ENCODE results near the gene ARPC1B. TPM values are rescaled to one million over a fixed set of nuclear protein-coding genes. Genes with fewer than 3 reads are reported as not detected.
"Not testable (repeated sequence)": the region's sequence is repeated elsewhere in the genome, so short reads cannot be mapped to it uniquely, and the experiment has no call there.

ARPC1B gene
- polyA plus RNA-seq, 1 donor, result 73.1 TPM

- Histone ChIP-seq H3K4me1 (ENCODE audit: control insufficient read depth, insufficient read depth, low read length) (peaks cover 4% of the 10 kb centered on the region), H3K36me3 (ENCODE audit: control insufficient read depth, insufficient read depth, low read length) (peaks cover 42% of the 10 kb centered on the region), H3K27ac (ENCODE audit: low read length) (no peak overlapping the region), H3K27me3 (ENCODE audit: control insufficient read depth, insufficient read depth, low read length) (no peaks in the 10 kb centered on the region), H3K4me3 (ENCODE audit: low read length) (peak overlapping the region; percentile 90), H3K9me3 (ENCODE audit: control insufficient read depth, low read depth, low read length) (no peaks in the 10 kb centered on the region)
- WGBS (ENCODE audit: insufficient coverage, low lambda C conversion rate), result 60% methylated on average over 1 of the region's 3 CpGs
- no peak for DNase-seq
Measured at GRCh38 chr7:99409806-99410205, 35.3 kb downstream of the ARPC1B start.

DNA sequence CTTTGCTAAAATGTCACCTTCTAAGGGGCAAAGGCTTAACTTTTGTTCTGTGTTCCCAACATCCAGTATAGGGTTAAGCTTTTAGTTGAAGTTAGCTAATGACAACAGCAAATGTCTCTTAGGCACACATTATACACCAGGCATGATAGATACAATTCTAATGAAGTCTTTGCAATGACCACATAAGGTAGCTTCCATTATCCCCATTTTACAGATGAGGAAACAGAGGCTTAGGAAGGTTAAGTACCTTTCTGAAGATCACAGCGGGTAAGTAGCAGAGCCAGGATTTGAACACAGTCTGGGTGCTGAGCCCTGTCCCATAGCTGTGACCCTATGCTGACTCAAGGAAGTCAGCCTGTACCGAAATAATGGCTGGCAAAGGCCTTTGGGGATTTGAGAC, 36.1 kb downstream of the ARPC1B start:
- DNase-seq, result no peak
- Histone ChIP-seq H3K36me3 (ENCODE audit: control insufficient read depth, insufficient read depth, low read length) (peaks cover 46% of the 10 kb centered on the region), H3K4me1 (ENCODE audit: control insufficient read depth, insufficient read depth, low read length) (peaks cover 4% of the 10 kb centered on the region), H3K4me3 (ENCODE audit: low read length) (no peak overlapping the region), H3K27ac (ENCODE audit: low read length) (no peak overlapping the region), H3K9me3 (ENCODE audit: control insufficient read depth, low read depth, low read length) (no peaks in the 10 kb centered on the region), H3K27me3 (ENCODE audit: control insufficient read depth, insufficient read depth, low read length) (no peaks in the 10 kb centered on the region)
- WGBS (ENCODE audit: insufficient coverage, low lambda C conversion rate), result no CpG with 5 or more reads among the region's 2 CpGs

DNA sequence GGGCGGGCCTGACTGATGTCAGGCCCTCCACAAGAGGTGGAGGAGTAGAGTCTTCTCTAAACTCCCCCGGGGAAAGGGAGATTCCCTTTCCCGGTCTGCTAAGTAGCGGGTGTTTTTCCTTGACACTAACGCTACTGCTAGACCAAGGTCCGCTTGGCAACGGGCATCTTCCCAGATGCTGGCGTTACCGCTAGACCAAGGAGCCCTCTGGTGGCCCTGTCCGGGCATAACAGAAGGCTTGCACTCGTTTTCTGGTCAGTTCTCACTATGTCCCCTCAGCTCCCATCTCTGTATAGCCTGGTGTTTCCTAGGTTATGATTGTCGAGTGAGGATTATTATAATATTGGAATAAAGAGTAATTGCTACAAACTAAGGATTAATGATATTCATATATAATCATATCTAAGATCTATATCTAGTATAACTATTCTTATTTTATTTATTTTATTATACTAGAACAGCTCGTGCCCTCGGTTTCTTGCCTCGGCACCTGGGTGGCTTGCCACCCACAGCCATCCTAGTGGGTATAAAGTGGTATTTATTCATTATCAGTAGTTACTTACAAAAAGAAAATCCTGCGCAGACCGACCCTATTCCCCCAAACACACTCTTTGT, 41.1 kb downstream of the ARPC1B start:
- not testable (repeated sequence) for H3K9me3 ChIP-seq (ENCODE audit: control insufficient read depth, low read depth, low read length); H3K4me3 ChIP-seq (ENCODE audit: low read length); H3K27me3 ChIP-seq (ENCODE audit: control insufficient read depth, insufficient read depth, low read length); H3K27ac ChIP-seq (ENCODE audit: low read length); H3K4me1 ChIP-seq (ENCODE audit: control insufficient read depth, insufficient read depth, low read length)
- H3K36me3 ChIP-seq (ENCODE audit: control insufficient read depth, insufficient read depth, low read length), result peaks cover 89% of the 10 kb centered on the region
- peak in 1 of 2 donors; percentile 23 for DNase-seq
- no CpG with 5 or more reads among the region's 17 CpGs for WGBS (ENCODE audit: insufficient coverage, low lambda C conversion rate)

- Histone ChIP-seq H3K9me3 (ENCODE audit: control insufficient read depth, low read depth, low read length) (no peaks in the 10 kb centered on the region), H3K36me3 (ENCODE audit: control insufficient read depth, insufficient read depth, low read length) (peaks cover 85% of the 10 kb centered on the region), H3K27ac (ENCODE audit: low read length) (no peak overlapping the region), H3K4me3 (ENCODE audit: low read length) (no peak overlapping the region), H3K4me1 (ENCODE audit: control insufficient read depth, insufficient read depth, low read length) (no peaks in the 10 kb centered on the region), H3K27me3 (ENCODE audit: control insufficient read depth, insufficient read depth, low read length) (no peaks in the 10 kb centered on the region)
- DNase-seq, result no peak
- WGBS (ENCODE audit: insufficient coverage, low lambda C conversion rate), result no CpG with 5 or more reads among the region's 9 CpGs
Measured at GRCh38 chr7:99418260-99418659, 43.7 kb downstream of the ARPC1B start.

- Histone ChIP-seq H3K4me3 (ENCODE audit: low read length) (no peak overlapping the region), H3K27ac (ENCODE audit: low read length) (no peak overlapping the region), H3K36me3 (ENCODE audit: control insufficient read depth, insufficient read depth, low read length) (peaks cover 86% of the 10 kb centered on the region), H3K4me1 (ENCODE audit: control insufficient read depth, insufficient read depth, low read length) (no peaks in the 10 kb centered on the region), H3K27me3 (ENCODE audit: control insufficient read depth, insufficient read depth, low read length) (no peaks in the 10 kb centered on the region), H3K9me3 (ENCODE audit: control insufficient read depth, low read depth, low read length) (no peaks in the 10 kb centered on the region)
- WGBS (ENCODE audit: insufficient coverage, low lambda C conversion rate), result no CpG with 5 or more reads among the region's 29 CpGs
- DNase-seq, result no peak
Measured at GRCh38 chr7:99419323-99420021, 44.9 kb downstream of the ARPC1B start.

- WGBS (ENCODE audit: insufficient coverage, low lambda C conversion rate), result no CpG with 5 or more reads among the region's 5 CpGs
- Histone ChIP-seq H3K4me1 (ENCODE audit: control insufficient read depth, insufficient read depth, low read length) (no peaks in the 10 kb centered on the region), H3K9me3 (ENCODE audit: control insufficient read depth, low read depth, low read length) (peaks cover 2% of the 10 kb centered on the region), H3K27ac (ENCODE audit: low read length) (no peak overlapping the region), H3K27me3 (ENCODE audit: control insufficient read depth, insufficient read depth, low read length) (no peaks in the 10 kb centered on the region), H3K36me3 (ENCODE audit: control insufficient read depth, insufficient read depth, low read length) (peaks cover 86% of the 10 kb centered on the region), H3K4me3 (ENCODE audit: low read length) (no peak overlapping the region)
- DNase-seq, result no peak
Measured at GRCh38 chr7:99420213-99420612, 45.7 kb downstream of the ARPC1B start.

GRCh38 chr7:99420986-99421385, 46.5 kb downstream of the ARPC1B start:
- no peak overlapping the region for H3K4me3 ChIP-seq (ENCODE audit: low read length)
- H3K36me3 ChIP-seq (ENCODE audit: control insufficient read depth, insufficient read depth, low read length), result peaks cover 86% of the 10 kb centered on the region
- no peaks in the 10 kb centered on the region for H3K27me3 ChIP-seq (ENCODE audit: control insufficient read depth, insufficient read depth, low read length)
- WGBS (ENCODE audit: insufficient coverage, low lambda C conversion rate), result no CpG with 5 or more reads among the region's 7 CpGs
- DNase-seq, result no peak
- peaks cover 3% of the 10 kb centered on the region for H3K9me3 ChIP-seq (ENCODE audit: control insufficient read depth, low read depth, low read length)
- H3K27ac ChIP-seq (ENCODE audit: low read length), result no peak overlapping the region
- no peaks in the 10 kb centered on the region for H3K4me1 ChIP-seq (ENCODE audit: control insufficient read depth, insufficient read depth, low read length)

- peaks cover 3% of the 10 kb centered on the region for H3K9me3 ChIP-seq (ENCODE audit: control insufficient read depth, low read depth, low read length)
- peaks cover 78% of the 10 kb centered on the region for H3K36me3 ChIP-seq (ENCODE audit: control insufficient read depth, insufficient read depth, low read length)
- WGBS (ENCODE audit: insufficient coverage, low lambda C conversion rate), result no CpG with 5 or more reads among the region's 11 CpGs
- no peaks in the 10 kb centered on the region for H3K4me1 ChIP-seq (ENCODE audit: control insufficient read depth, insufficient read depth, low read length)
- H3K27ac ChIP-seq (ENCODE audit: low read length), result peak overlapping the region; percentile 12
- no peaks in the 10 kb centered on the region for H3K27me3 ChIP-seq (ENCODE audit: control insufficient read depth, insufficient read depth, low read length)
- DNase-seq, result no peak
- no peak overlapping the region for H3K4me3 ChIP-seq (ENCODE audit: low read length)
Measured at GRCh38 chr7:99422186-99422585, 47.7 kb downstream of the ARPC1B start.

GRCh38 chr7:99422625-99423024, 48.1 kb downstream of the ARPC1B start:
- no peak overlapping the region for H3K4me3 ChIP-seq (ENCODE audit: low read length)
- no peak overlapping the region for H3K27ac ChIP-seq (ENCODE audit: low read length)
- H3K9me3 ChIP-seq (ENCODE audit: control insufficient read depth, low read depth, low read length), result peaks cover 3% of the 10 kb centered on the region
- peaks cover 73% of the 10 kb centered on the region for H3K36me3 ChIP-seq (ENCODE audit: control insufficient read depth, insufficient read depth, low read length)
- H3K4me1 ChIP-seq (ENCODE audit: control insufficient read depth, insufficient read depth, low read length), result no peaks in the 10 kb centered on the region
- no CpG with 5 or more reads among the region's 5 CpGs for WGBS (ENCODE audit: insufficient coverage, low lambda C conversion rate)
- no peaks in the 10 kb centered on the region for H3K27me3 ChIP-seq (ENCODE audit: control insufficient read depth, insufficient read depth, low read length)
- peak in 1 of 2 donors; percentile 48 for DNase-seq

DNA sequence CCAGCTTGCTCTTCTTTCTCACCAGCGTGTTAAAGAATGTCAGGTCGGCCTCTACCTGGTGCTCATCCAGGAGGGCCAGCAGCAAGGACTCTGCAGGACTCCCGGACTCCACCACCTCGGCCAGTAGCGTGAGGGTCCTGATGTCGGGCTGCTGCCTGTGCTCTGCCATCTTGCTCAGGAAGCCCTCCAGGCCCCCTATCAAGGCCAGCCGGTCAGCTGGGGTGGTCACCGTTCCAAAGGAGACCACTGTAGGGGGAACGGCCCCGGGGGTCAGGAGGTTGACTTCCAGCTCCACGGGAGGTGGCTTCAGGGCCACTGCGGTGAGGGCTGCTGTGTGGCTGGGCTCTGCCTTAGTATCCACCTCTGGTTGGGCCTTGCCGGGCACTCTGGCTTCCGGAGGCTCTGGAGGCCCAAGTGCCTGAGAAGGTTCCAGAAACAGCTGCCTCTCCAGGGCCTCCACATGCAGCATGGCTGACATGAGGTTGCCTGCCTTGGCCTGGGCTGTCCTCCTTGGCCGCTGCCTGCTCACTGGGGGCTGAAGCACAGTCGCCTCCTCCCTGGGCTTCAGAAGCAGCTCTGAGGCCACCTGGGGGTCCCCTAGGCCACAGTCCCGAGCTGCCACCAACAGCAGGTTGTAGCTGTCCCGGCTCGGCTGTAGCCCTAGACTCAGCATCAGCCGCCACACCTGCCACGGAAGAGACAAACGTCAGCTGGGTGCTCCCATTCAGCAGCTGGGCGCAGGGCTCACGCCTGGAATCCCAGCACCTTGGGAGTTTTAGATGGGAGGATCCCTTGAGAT, 50.6 kb downstream of the ARPC1B start:
- no peak overlapping the region for H3K4me3 ChIP-seq (ENCODE audit: low read length)
- peaks cover 3% of the 10 kb centered on the region for H3K9me3 ChIP-seq (ENCODE audit: control insufficient read depth, low read depth, low read length)
- no peaks in the 10 kb centered on the region for H3K27me3 ChIP-seq (ENCODE audit: control insufficient read depth, insufficient read depth, low read length)
- no CpG with 5 or more reads among the region's 24 CpGs for WGBS (ENCODE audit: insufficient coverage, low lambda C conversion rate)
- no peak overlapping the region for H3K27ac ChIP-seq (ENCODE audit: low read length)
- no peaks in the 10 kb centered on the region for H3K4me1 ChIP-seq (ENCODE audit: control insufficient read depth, insufficient read depth, low read length)
- peaks cover 67% of the 10 kb centered on the region for H3K36me3 ChIP-seq (ENCODE audit: control insufficient read depth, insufficient read depth, low read length)
- DNase-seq, result no peak

Measured in large intestine (tissue), 3 donors.